Measurements from ENCODE around the gene LIMS1. TPM values are rescaled to one million over a fixed set of nuclear protein-coding genes. Genes with fewer than 3 reads are reported as not detected.

The LIMS1 gene
- total RNA-seq, 4 donors from 2014 or later, result 69.4 to 175 (median 155) TPM

DNA sequence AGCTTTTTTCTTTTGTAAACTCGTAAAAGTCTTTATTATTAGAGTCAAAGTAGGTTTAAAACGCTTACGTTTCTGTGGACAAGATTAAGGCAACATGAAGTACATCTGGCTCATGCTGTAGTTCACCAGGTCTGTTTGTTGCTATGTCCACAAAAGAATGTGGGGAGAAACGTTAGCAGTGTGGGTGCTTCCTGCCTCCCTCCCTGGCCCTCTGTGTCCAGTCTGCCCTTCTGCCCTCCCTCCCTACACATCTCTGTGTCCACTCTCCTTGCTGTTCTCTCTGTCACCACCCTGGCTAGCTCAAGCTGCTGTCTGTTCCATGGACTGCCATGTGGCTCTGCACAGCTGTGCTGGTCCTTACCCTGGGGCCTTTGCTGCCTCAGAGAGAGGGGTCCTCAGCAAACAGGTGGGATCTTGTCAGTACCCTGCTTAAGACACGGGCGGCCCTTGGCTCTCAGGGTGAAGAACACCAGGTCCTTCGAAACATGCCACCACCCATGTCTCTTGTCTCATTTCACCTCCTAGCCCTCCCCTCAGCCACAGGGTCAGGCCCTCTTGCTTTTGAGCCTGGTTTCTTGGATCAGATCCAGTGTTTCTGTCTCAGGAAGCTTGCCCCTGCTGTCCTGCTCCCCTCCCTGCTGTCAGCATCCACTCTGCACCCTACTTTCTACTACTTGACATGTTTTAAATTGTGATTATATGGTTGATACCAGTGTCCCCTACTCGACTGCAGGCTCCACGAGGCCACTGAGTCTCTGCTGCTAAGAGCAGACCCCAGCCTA lies 79.2 kb downstream of the LIMS1 start:
- ATAC-seq (ENCODE audit: low FRiP score), result no peak
- DNase-seq (ENCODE audit: low spot score), result no peak
- no peak for TF ChIP-seq CTCF (IDR thresholded peaks at IDR 0.05)

- ATAC-seq (ENCODE audit: low FRiP score) (no peak), DNase-seq (ENCODE audit: low spot score) (no peak)
- no peak for TF ChIP-seq CTCF (IDR thresholded peaks at IDR 0.05)
Measured at GRCh38 chr2:108614043-108614545, 79.8 kb downstream of the LIMS1 start.

GRCh38 chr2:108614659-108615058 lies 80.4 kb downstream of the LIMS1 start:
- TF ChIP-seq CTCF (IDR thresholded peaks at IDR 0.05), result no peak
- ATAC-seq (ENCODE audit: low FRiP score) (no peak), DNase-seq (ENCODE audit: low spot score) (no peak)

- ATAC-seq (ENCODE audit: low FRiP score), result no peak
- no peak for TF ChIP-seq CTCF (IDR thresholded peaks at IDR 0.05)
- DNase-seq (ENCODE audit: low spot score), result no peak
Measured at GRCh38 chr2:108615480-108616090, 81.3 kb downstream of the LIMS1 start.

DNA sequence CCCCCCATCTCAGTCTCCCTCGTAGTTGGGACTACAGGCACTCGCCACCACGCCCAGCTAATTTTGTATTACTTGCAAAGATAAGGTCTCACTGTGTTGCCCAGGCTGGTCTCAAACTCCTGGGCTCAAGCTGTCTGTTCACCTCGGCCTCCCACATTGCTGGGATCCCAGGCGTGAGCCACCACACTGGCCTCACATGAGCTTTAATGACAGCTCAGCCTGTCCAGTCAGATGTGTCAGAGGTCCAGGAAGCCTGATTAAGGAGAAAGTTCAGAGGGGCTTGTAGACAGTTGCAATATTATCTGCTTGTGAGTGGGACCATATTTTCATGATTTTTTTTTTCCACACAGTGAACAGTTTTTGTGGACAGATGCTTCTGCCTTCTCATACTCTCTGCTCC lies 82.0 kb downstream of the LIMS1 start:
- no peak for TF ChIP-seq CTCF (IDR thresholded peaks at IDR 0.05)
- DNase-seq (ENCODE audit: low spot score) (no peak), ATAC-seq (ENCODE audit: low FRiP score) (no peak)

- TF ChIP-seq CTCF (IDR thresholded peaks at IDR 0.05), result no peak
- DNase-seq (ENCODE audit: low spot score), result no peak
- ATAC-seq (ENCODE audit: low FRiP score), result no peak
Measured at GRCh38 chr2:108616751-108617161, 82.5 kb downstream of the LIMS1 start.

- no peak for ATAC-seq (ENCODE audit: low FRiP score)
- DNase-seq (ENCODE audit: low spot score), result no peak
- no peak for TF ChIP-seq CTCF (IDR thresholded peaks at IDR 0.05)
Measured at GRCh38 chr2:108617617-108618016, 83.3 kb downstream of the LIMS1 start.

All from omental fat pad (tissue), 4 donors.